Ureter (tissue), 1 donor: ENCODE measurements around the gene STX5. TPM values are rescaled to one million over a fixed set of nuclear protein-coding genes. Genes with fewer than 3 reads are reported as not detected.
"Not testable (repeated sequence)": the region's sequence is repeated elsewhere in the genome, so short reads cannot be mapped to it uniquely, and the experiment has no call there.

Experiments used
- DNase-seq: peaks from one replicate; pipeline ENCODE4 v3.0.0-alpha.2; 2020; ENCODE audit warnings: low spot score
- total RNA-seq: library from RNA; stranded (reverse); gene quantifications from one replicate; pipeline ENCODE4 v1.2.4, GENCODE V29; 2023
- donor health status: DM: yes; HTN: yes; CAD: no.

Gene STX5
- total RNA-seq, 1 donor from 2014 or later, result 30.1 TPM

GRCh38 chr11:62830904-62831519 lies 839 bp downstream of the STX5 start:
- no peak for DNase-seq

- not testable (repeated sequence) for DNase-seq
Observed at GRCh38 chr11:62828130-62828529, 3.7 kb downstream of the STX5 start.

- no peak for DNase-seq
Observed at GRCh38 chr11:62823677-62824076, 8.2 kb downstream of the STX5 start.

DNA sequence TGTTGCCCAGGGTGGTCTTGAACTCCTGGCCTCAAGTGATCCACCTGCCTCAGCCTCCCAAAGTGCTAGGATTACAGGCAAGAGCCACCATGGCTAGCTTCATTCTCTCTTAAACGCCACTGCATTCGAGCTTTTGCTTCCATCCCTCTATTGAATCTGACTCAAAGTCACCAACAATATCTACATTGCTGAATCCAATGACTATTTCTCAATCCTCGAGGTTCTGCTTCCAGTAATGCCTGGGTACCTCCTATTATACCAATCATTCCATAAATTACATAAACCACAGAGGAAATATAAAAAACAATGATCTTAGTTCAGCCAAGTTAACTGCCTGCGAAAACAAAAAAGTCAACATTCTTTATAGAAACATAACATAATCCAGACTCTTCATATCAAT lies 14.7 kb downstream of the STX5 start:
- no peak for DNase-seq

GRCh38 chr11:62816557-62816956 lies 15.3 kb downstream of the STX5 start:
- no peak for DNase-seq

DNA sequence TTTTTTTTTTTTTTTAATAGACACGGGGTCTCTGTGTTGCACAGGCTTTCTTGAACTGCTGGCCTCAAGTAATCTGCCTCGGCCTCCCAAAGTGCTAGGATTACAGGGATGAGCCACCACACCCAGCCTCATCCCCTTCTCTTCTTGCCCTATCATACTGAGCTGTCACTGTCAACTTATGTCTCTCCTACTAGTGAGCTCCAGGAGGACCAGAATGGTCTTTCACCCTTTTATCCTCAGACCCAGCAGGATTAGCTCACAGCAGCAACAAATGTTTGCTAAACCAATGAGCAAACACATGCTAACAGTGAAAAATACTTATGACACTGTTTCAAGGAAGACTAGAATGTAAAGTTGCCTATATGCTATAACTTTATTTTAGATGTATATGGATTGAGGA lies 20.2 kb downstream of the STX5 start:
- no peak for DNase-seq

DNA sequence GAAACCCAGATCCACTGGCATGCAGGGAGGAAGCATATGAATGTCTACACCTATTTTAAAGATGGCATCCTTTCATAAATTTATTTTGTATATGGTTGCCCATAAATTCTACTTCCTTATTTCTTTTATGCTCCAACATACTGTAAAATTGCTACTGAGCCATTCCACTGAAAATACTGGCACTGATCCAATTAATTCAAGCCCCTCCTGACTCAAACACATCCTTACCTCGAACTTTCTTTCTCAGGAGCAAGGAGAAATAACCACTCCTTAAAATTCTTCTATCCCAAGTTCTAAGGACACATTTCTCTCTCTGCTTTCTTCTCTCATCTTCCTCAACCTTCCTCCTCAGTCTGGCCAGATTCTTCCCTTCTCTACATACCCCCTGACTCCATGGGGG lies 21.1 kb downstream of the STX5 start:
- no peak for DNase-seq

DNA sequence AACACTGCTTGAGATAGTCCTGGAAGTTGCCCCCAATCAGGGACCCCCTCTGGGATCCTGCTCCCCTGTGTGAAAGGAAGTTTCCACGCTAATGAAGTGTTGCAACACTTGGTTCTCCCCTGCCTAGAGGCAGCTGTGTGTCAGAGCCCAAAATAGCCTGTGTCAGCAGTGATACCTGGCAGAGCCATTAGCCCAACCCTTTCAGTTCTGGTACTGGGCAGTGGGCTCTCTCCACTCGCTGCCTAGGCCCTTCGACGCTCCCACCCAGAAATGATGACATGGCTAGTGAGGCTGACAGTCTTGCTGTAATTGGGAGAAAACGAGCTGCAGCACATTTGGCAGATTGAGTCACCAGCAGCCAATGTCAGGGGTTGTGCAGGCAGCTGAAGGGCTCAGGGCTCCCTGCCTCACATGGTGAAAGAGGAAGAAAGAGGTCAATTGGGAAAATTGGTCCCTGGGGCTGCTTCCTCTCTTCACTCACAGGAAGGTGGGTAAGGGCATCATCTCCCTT lies 25.2 kb downstream of the STX5 start:
- no peak for DNase-seq

- DNase-seq, result no peak
Observed at GRCh38 chr11:62805961-62806441, 25.9 kb downstream of the STX5 start.

DNA sequence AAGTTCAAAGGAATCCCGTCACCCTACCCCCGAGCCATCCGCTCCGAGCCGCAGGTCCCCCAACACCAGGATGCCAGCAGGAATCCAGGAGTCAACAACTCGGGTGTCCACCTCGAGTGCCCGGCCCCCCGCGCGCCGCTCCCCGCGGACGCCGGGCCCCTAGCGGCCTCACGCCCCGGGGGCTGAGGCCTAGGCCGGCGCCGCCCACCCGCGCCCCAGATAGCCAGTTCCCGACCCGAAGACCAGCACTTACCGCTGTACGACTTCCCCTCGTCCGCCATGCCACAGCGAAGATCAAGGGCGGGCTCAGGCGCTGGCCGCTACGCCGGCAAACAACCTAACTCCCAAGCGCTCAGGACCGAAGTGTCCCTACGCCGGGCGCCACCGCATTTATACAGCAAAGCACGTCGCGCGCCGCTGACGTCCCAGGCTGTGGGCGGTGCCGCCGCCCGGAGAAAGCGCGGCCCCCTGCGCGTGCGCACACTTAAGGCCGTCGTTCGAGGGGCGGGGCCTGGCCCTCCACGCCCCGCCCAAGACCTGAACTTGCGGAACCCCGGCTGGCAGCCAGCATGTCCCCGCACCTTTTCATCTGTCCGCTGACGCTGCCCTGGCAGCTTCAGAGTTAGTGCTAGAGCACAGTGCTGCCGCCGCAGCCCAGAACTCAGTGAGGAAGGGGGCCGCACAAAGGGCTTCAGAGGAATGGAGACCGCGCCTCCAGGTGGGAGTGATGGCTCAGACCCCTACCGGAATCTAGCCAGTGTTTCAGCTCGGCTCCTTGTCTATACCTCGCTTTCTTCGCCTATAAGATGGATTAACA lies 26.6 kb downstream of the STX5 start, which contains the start of gene NXF1:
Gene NXF1, minus strand, starts transcription at position 365 of the 817 bp plus-strand sequence. Its CDS starts 84 bp downstream, at position 281.
- DNase-seq, result peak; percentile 96

DNA sequence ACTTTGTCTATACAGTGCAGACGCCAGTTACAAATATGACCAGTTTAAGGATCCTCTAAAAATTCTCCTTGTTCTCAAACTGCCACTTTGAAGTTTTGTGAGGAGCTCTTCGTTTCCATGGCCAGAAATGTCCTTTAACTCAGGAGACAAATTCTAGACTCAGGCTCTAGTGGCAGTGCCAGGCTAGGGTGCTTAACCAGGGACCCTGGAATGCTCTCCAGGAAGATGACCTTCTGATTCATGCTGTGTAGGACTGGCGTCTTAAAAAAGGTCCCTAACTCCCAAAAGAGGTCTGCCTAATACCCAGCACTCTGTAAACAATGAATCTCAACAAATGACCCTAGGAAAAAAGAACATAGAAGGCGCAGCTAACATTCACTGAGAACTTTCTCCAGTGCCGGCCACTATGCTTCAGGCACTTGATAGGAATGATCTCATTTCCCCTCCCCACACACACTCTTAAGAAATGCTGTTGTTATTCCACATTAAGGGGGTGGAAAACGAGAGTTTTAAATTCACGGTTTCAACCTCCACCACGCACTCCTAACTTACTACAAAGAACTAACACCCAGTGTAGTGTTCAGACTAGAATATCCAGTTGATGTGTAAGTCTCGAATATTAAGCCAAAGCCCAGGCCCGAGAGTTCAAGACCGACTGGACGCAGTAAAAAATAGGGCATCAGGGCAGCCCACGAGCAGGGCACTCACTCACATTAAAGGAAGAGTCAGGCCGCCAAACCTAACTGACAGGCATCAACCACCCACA lies 27.4 kb downstream of the STX5 start:
- DNase-seq, result no peak

GRCh38 chr11:62801071-62801470 lies 30.8 kb downstream of the STX5 start:
- DNase-seq, result no peak

- no peak for DNase-seq
Observed at GRCh38 chr11:62799486-62799885, 32.4 kb downstream of the STX5 start.

DNA sequence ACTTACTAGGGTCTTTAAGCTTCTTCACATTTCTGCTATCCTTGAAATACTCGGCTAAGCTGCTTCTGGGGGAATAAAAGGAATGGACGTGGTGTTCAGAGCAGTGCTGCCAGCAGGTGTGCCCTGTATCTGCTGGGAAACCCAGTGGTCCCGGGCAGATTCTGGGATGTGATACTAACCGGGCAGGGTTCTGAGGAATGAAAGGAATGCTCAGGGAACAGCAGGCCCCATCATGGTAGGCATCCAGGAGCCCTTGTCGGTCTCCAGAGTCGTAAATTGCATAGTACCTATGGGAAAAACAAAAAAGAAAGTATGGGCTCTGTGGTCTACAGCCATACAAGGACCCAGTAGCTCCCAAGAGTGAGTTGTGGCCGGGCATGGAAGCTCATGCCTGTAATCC lies 35.6 kb downstream of the STX5 start:
- DNase-seq, result no peak

GRCh38 chr11:62794201-62794775 lies 37.6 kb downstream of the STX5 start:
- no peak for DNase-seq

GRCh38 chr11:62792202-62792575 lies 39.7 kb downstream of the STX5 start:
- DNase-seq, result no peak

DNA sequence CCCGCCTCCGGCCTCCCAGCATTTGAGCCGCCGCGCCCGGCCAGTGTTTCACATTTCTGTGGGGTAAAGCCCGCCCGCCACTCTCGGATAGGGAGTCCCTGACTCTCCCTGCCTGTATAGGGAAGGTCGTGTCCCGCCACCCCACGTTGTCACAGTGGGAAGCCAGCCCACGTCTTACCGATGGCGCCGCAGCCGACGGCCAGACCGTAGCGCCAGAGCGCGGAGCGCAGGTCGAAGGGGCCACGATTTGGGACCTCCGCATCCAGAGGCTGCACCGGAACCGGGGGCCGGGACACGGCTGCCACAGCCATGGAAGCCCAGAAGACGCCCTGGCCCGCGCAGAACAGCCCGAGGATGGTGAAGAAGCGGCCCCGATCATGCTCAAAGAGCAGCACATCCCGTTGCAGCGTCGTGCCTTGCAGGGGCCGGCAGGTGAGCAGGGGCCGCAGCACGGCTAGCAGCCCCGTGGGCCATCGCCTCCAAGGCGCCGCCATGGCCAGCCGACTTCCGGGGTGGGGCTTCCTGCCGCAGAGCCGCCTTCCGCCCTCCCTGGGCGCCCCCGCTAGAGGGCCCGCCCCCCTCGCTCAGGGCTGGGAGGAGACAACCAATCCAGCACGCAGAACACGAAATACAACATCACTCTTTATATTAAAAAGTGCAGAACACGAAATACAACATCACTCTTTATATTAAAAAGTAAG lies 40.2 kb downstream of the STX5 start, which contains the start of gene TMEM223:
Gene TMEM223, minus strand, starts transcription at position 506 of the 701 bp plus-strand sequence. Its CDS starts 12 bp downstream, at position 494.
- DNase-seq, result peak; percentile 88

GRCh38 chr11:62789576-62789975 lies 42.3 kb downstream of the STX5 start:
- DNase-seq, result no peak

DNA sequence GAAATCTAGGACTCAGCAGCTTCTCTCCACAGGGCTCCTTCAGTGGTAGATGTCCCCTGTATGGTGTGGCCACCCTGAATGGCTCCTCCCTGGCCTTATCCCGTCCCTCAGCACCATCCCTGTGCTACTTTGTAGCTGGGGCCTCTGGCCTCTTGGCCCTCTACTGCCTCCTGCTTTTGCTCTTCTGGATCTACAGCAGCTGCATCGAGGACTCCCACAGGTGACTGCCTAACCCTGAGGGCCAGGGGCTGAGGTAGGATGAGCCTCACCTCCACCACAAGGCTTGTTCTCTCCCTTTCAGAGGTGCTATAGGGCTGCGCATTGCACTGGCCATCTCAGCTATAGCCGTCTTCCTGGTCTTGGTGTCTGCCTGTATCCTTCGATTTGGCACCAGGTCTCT lies 42.9 kb downstream of the STX5 start:
- DNase-seq, result no peak

DNA sequence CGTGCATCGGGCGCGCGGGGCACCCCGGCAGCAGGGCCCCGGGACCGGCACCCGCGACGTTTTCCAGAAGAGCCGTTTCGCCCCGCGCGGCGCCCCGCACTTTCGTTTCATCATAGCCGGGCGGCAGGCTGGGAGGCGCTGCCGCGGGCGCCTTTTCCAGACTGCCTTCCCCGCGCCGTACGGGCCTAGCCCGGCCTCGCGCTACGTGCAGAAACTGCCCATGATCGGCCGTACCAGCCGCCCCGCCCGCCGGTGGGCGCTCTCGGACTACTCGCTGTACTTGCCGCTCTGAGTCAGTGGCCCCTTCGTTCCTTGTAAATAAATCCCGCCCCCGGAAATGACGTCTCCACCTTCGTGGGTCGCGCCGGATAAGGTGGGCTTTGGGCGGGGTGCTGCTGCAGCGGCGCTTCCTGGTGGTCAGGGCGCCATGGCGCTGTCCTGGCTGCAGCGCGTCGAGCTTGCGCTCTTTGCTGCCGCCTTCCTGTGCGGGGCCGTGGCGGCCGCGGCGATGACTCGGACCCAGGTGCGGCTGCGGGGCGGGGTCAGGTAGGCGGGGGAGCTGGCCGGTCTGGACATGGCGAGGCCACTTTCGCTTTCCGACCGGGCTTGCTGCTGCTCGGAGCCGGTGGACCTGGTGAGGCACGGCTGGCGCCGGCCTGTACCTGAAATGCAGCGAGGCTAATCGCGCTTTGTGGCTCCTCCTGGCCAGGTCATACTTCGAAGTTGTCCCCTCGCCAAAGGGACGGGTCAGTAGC lies 44.7 kb downstream of the STX5 start, which contains the start of gene TMEM179B:
Gene TMEM179B, plus strand, starts transcription at position 398 of the 755 bp plus-strand sequence. Its CDS starts 30 bp downstream, at position 428.
- peak; percentile 99 for DNase-seq
